IMR-90 (cell line): ENCODE data around the gene NCKIPSD. TPM values are rescaled to one million over a fixed set of nuclear protein-coding genes. Genes with fewer than 3 reads are reported as not detected.

Source experiments
- ATAC-seq: fragments of 200-7000 bp; cut with Tn5 transposase; 2 replicates; pipeline ENCODE4 v1.9.1; 2020; ENCODE audit warnings: low read depth, mild to moderate bottlenecking, moderate library complexity
- BruUV-seq: library from RNA; stranded (reverse); fragments of 400-500 nt; replicated peaks from 2 replicates; lab custom pipeline; 2021; lab: Mats Ljungman, UMichigan
- CTCF ChIA-PET: fragments of 300-600 bp; formaldehyde crosslinking; extraction: SDS; loops from one replicate; lab custom pipeline; 2021; ENCODE audit warnings: antibody characterized with exemption; lab: Yijun Ruan, JAX
- POLR2A ChIA-PET: fragments of 300-600 bp; sonication (Branson Sonifier 250); formaldehyde crosslinking; loops from one replicate; lab custom pipeline; 2022; ENCODE audit warnings: antibody characterized with exemption; ENCODE audit not compliant: unreplicated experiment; lab: Charles Lee
- DNase-seq: peaks from one replicate; pipeline ENCODE4 v3.0.0; 2013
- H2AFZ ChIP-seq: replicated peaks from 2 replicates; pipeline ENCODE3; 2013; ENCODE audit warnings: low read length, mild to moderate bottlenecking; ENCODE audit not compliant: poor library complexity
- H2AK5ac ChIP-seq: 2 replicates; pipeline ENCODE4 v1.6.1; 2013; ENCODE audit warnings: low read depth, low read length, inconsistent platforms
- H2AK9ac ChIP-seq: replicated peaks from 2 replicates; pipeline ENCODE3; 2013; ENCODE audit warnings: mild to moderate bottlenecking, low read depth, low read length, moderate library complexity; ENCODE audit not compliant: poor library complexity
- H2BK120ac ChIP-seq: 2 replicates; pipeline ENCODE4 v1.6.1; 2013; ENCODE audit warnings: low read depth, low read length, inconsistent platforms
- H2BK15ac ChIP-seq: 3 replicates; pipeline ENCODE4 v1.6.1; 2013; ENCODE audit warnings: low read depth, low read length, inconsistent platforms
- H2BK20ac ChIP-seq: 2 replicates; pipeline ENCODE4 v1.6.1; 2013; ENCODE audit warnings: low read depth, mild to moderate bottlenecking, inconsistent platforms, low read length, moderate library complexity
- H2BK5ac ChIP-seq: 2 replicates; pipeline ENCODE4 v1.6.1; 2013; ENCODE audit warnings: mild to moderate bottlenecking, low read depth, low read length, inconsistent platforms; ENCODE audit not compliant: poor library complexity, severe bottlenecking
- H3K14ac ChIP-seq: replicated peaks from 2 replicates; pipeline ENCODE4 v1.6.1; 2013; ENCODE audit warnings: low read depth, low read length, inconsistent platforms
- H3K18ac ChIP-seq: 2 replicates; pipeline ENCODE4 v1.6.1; 2013; ENCODE audit warnings: low read depth, low read length, control low read depth
- H3K23ac ChIP-seq: 2 replicates; pipeline ENCODE4 v1.6.1; 2013; ENCODE audit warnings: low read depth, low read length, inconsistent platforms
- H3K27ac ChIP-seq: 2 replicates; pipeline ENCODE4 v1.5.1; 2013; ENCODE audit warnings: mild to moderate bottlenecking, control low read depth, low read length; ENCODE audit not compliant: insufficient read depth
- H3K27me3 ChIP-seq: 2 replicates; pipeline ENCODE4 v1.6.1; 2013; ENCODE audit warnings: low read length; ENCODE audit not compliant: control insufficient read depth, insufficient read depth
- H3K36me3 ChIP-seq: 2 replicates; pipeline ENCODE4 v1.6.1; 2013; ENCODE audit warnings: low read length, mixed read lengths; ENCODE audit not compliant: control insufficient read depth, insufficient read depth
- H3K4ac ChIP-seq: 2 replicates; pipeline ENCODE4 v1.6.1; 2013; ENCODE audit warnings: low read depth, low read length, inconsistent platforms
- H3K4me1 ChIP-seq: 2 replicates; pipeline ENCODE4 v1.6.1; 2013; ENCODE audit warnings: low read length, mixed read lengths; ENCODE audit not compliant: control insufficient read depth, insufficient read depth
- H3K4me2 ChIP-seq: 2 replicates; pipeline ENCODE4 v1.6.1; 2013; ENCODE audit warnings: low read depth, mild to moderate bottlenecking, control low read depth, low read length, moderate library complexity
- H3K4me3 ChIP-seq: 2 replicates; pipeline ENCODE4 v1.5.1; 2013; ENCODE audit warnings: low read depth, mild to moderate bottlenecking, control low read depth, low read length, moderate library complexity; ENCODE audit not compliant: insufficient read depth
- H3K56ac ChIP-seq: 2 replicates; pipeline ENCODE4 v1.6.1; 2013; ENCODE audit warnings: low read length, inconsistent platforms; ENCODE audit not compliant: insufficient read depth; ENCODE audit errors: extremely low read depth
- H3K79me1 ChIP-seq, 2 experiments: 2 replicates each; pipeline ENCODE4 v1.6.1; 2013; ENCODE audit warnings: low read length in 2 of 2, inconsistent platforms in 1 of 2, low read depth in 1 of 2
- H3K9ac ChIP-seq: 2 replicates; pipeline ENCODE4 v1.6.1; 2013; ENCODE audit warnings: low read depth, low read length, control low read depth
- H3K9me1 ChIP-seq: 2 replicates; pipeline ENCODE4 v1.6.1; 2013; ENCODE audit warnings: low read length, inconsistent platforms; ENCODE audit not compliant: insufficient read depth
- H3K9me3 ChIP-seq: 2 replicates; pipeline ENCODE4 v1.6.1; 2013; ENCODE audit warnings: low read length; ENCODE audit not compliant: control insufficient read depth, insufficient read depth
- H4K20me1 ChIP-seq: 2 replicates; pipeline ENCODE4 v1.6.1; 2013; ENCODE audit warnings: low read length, inconsistent platforms; ENCODE audit not compliant: insufficient read depth
- H4K5ac ChIP-seq: 2 replicates; pipeline ENCODE4 v1.6.1; 2013; ENCODE audit warnings: mild to moderate bottlenecking, low read depth, low read length, control low read depth
- H4K8ac ChIP-seq, 2 experiments: 2 replicates each; pipeline ENCODE4 v1.6.1; 2013; ENCODE audit warnings: low read depth in 2 of 2, low read length in 2 of 2, control low read depth in 1 of 2, inconsistent platforms in 1 of 2
- H4K91ac ChIP-seq: 2 replicates; pipeline ENCODE4 v1.6.1; 2013; ENCODE audit warnings: low read depth, low read length, inconsistent platforms; ENCODE audit not compliant: insufficient read depth
- FOS ChIP-seq: fragments of 150-350 bp; IDR thresholded peaks from 2 replicates; pipeline ENCODE4 v1.6.1; 2016; ENCODE audit warnings: low read depth, low read length
- MAFK ChIP-seq: IDR thresholded peaks from 2 replicates; pipeline ENCODE4 v1.6.1; 2012; ENCODE audit warnings: low read depth, low read length, improper control_type of control experiment
- MXI1 ChIP-seq: IDR thresholded peaks from 2 replicates; pipeline ENCODE4 v1.6.1; 2012; ENCODE audit warnings: low read depth, mild to moderate bottlenecking, low read length, moderate library complexity, borderline replicate concordance
- POLR2A ChIP-seq: IDR thresholded peaks from 2 replicates; pipeline ENCODE4 v1.6.1; 2012; ENCODE audit warnings: mild to moderate bottlenecking, low read depth, low read length
- RAD21 ChIP-seq: IDR thresholded peaks from 2 replicates; pipeline ENCODE4 v1.6.1; 2012; ENCODE audit warnings: low read length, improper control_type of control experiment
- RCOR1 ChIP-seq: IDR thresholded peaks from 2 replicates; pipeline ENCODE4 v1.6.1; 2012; ENCODE audit warnings: mild to moderate bottlenecking, low read length, improper control_type of control experiment; ENCODE audit not compliant: insufficient replicate concordance
- SMC3 ChIP-seq: fragments of 150-350 bp; IDR thresholded peaks from 2 replicates; pipeline ENCODE4 v1.6.1; 2016; ENCODE audit warnings: low read depth, mild to moderate bottlenecking, antibody characterized with exemption, low read length, moderate library complexity
- WGBS, 2 experiments: methylation state at CpG; one replicate each; pipeline versions ENCODE4 v1.1.5 to v1.1.7; 2013; ENCODE audit warnings: missing lambda C conversion rate in 2 of 2; ENCODE audit not compliant: insufficient read length in 1 of 2; ENCODE audit errors: extremely low coverage in 2 of 2; 5-methylcytosine and 5-hydroxymethylcytosine counted together
- dilution Hi-C: fragments of 300-500 bp; cut with HindIII; formaldehyde crosslinking; loops from one replicate; pipeline ENCODE4 v1.14.3; 2018; ENCODE audit warnings: low sequenced_read_pairs; ENCODE audit not compliant: unreplicated experiment
- in situ Hi-C: fragments of 300-500 bp; cut with MboI; formaldehyde crosslinking; loops from 3 replicates; pipeline ENCODE4 v1.14.3; 2019; ENCODE audit warnings: low sequenced_read_pairs, inconsistent platforms, mixed read lengths
- intact Hi-C: fragments of 100-400 bp; cut with micrococcal nuclease; formaldehyde crosslinking; loops from 2 replicates; pipeline ENCODE4 v1.10.0; 2022
- polyA plus RNA-seq, 3 experiments: library from polyadenylated mRNA; depleted of rRNA; stranded (reverse); fragments of >200 nt; gene quantifications; 2 replicates each; pipeline ENCODE4 v1.2.3, GENCODE V29; 2012; ENCODE audit warnings: low replicate concordance in 1 of 3
- total RNA-seq: library from RNA; depleted of rRNA; stranded (reverse); fragments of >200 nt; gene quantifications from 2 replicates; pipeline ENCODE4 v1.2.3, GENCODE V29; 2012
- TF ChIP-seq, protein P1 (sequence below): fragments of 150-350 bp; IDR thresholded peaks from 2 replicates; pipeline ENCODE4 v1.6.1; 2016; ENCODE audit warnings: low read depth, mild to moderate bottlenecking, low read length, moderate library complexity, borderline replicate concordance
- TF ChIP-seq, protein P2 (sequence below): conservative IDR thresholded peaks from 2 replicates; pipeline ENCODE4 v1.5.1; 2012; ENCODE audit warnings: mild to moderate bottlenecking, low read depth, low read length, improper control_type of control experiment

NCKIPSD gene
- total and polyA plus RNA-seq, 2 of the 4 experiments (the other 2 are of a cell fraction) = 21.0 to 38.3 TPM

DNA sequence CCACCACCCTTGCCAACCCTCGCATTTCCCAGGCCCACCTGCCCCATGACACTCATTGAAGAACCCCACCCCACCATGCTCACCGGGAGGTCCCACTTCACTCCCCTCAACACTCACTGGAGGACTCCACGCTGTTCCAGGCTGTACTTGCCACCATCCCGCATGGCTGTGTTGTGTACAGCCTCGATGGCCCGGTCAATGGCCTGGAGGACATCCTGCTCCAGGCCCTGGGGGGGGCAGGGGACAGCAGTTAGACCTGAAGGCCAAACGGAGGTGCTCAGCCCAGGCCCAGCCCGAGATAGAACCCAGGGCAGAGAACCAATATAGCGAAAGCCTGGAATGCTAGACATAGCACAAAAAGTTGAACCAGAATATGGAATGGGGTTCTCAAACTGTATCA lies 2.9 kb downstream of the NCKIPSD start:
- BruUV-seq = no TSS peak
- Histone ChIP-seq H3K23ac (peak overlapping the region; percentile 37; the same call in 1 of the 2 replicates), H3K18ac (no peak overlapping the region), H2AFZ (no peak overlapping the region), H2AK5ac (peak overlapping the region; percentile 70), H4K20me1 (peaks cover 32% of the 10 kb centered on the region), H3K27ac (peak overlapping the region; percentile 57; the same call in 1 of the 2 replicates), H4K91ac (peak overlapping the region; percentile 14; the same call in 1 of the 2 replicates), H3K4me1 (peaks cover 48% of the 10 kb centered on the region), H3K9ac (no peak overlapping the region), H3K4ac (peak overlapping the region; percentile 54; the same call in 1 of the 2 replicates), H3K56ac (no peak overlapping the region), H2BK120ac (peak overlapping the region; percentile 22; the same call in 1 of the 2 replicates), H2AK9ac (peak overlapping the region; percentile 79), H3K79me1 (peaks cover 22 to 76% of the 10 kb centered on the region in 2 experiments), H3K27me3 (no peaks in the 10 kb centered on the region), H3K14ac (no peak overlapping the region; the same call in 1 of the 2 replicates), H3K9me1 (peaks cover 58% of the 10 kb centered on the region), H3K4me3 (no peak overlapping the region), H3K4me2 (peak overlapping the region; percentile 84), H2BK15ac (peak overlapping the region; percentile 53; the same call in 1 of the 3 replicates), H3K9me3 (no peaks in the 10 kb centered on the region), H2BK20ac (no peak overlapping the region), H4K5ac (0 out of 2 replicates have a peak overlapping the region, but pooled peaks have one; percentile 50), H4K8ac (peak overlapping the region in 1 of 2 experiments; percentile 57; a peak in 1 of 4 replicates), H2BK5ac (peak overlapping the region; percentile 30), H3K36me3 (peaks cover 54% of the 10 kb centered on the region)
- in situ Hi-C loops (no loop called here), dilution Hi-C loops (no loop called here), intact Hi-C loops (no loop called here)
- ChIA-PET CTCF (interaction anchor here (0.5 kb wide), 1 partner anchor 56 kb away, joined by 3 read pairs; no protein-coding TSS in a partner anchor), POLR2A (no interaction called here)
- 93% methylated on average over 4 of the region's 9 CpGs; no CpG with 5 or more reads in 1 of the 2 experiments for WGBS, 2 experiments
- TF ChIP-seq RCOR1 (no peak), SMC3 (no peak), MXI1 (no peak), RAD21 (no peak), FOS (no peak), POLR2A (no peak), MAFK (no peak)
- TF ChIP-seq, protein P1, sequence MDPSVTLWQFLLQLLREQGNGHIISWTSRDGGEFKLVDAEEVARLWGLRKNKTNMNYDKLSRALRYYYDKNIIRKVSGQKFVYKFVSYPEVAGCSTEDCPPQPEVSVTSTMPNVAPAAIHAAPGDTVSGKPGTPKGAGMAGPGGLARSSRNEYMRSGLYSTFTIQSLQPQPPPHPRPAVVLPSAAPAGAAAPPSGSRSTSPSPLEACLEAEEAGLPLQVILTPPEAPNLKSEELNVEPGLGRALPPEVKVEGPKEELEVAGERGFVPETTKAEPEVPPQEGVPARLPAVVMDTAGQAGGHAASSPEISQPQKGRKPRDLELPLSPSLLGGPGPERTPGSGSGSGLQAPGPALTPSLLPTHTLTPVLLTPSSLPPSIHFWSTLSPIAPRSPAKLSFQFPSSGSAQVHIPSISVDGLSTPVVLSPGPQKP = no peak
- TF ChIP-seq, protein P2, sequence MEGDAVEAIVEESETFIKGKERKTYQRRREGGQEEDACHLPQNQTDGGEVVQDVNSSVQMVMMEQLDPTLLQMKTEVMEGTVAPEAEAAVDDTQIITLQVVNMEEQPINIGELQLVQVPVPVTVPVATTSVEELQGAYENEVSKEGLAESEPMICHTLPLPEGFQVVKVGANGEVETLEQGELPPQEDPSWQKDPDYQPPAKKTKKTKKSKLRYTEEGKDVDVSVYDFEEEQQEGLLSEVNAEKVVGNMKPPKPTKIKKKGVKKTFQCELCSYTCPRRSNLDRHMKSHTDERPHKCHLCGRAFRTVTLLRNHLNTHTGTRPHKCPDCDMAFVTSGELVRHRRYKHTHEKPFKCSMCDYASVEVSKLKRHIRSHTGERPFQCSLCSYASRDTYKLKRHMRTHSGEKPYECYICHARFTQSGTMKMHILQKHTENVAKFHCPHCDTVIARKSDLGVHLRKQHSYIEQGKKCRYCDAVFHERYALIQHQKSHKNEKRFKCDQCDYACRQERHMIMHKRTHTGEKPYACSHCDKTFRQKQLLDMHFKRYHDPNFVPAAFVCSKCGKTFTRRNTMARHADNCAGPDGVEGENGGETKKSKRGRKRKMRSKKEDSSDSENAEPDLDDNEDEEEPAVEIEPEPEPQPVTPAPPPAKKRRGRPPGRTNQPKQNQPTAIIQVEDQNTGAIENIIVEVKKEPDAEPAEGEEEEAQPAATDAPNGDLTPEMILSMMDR = no peak
- no peak for DNase-seq
- ATAC-seq = no peak
